Measurements from ENCODE around the gene TRERF1.
"Not testable (repeated sequence)": the region's sequence is repeated elsewhere in the genome, so short reads cannot be mapped to it uniquely, and the experiment has no call there.

The TRERF1 gene

GRCh38 chr6:42216495-42216894, 235.2 kb downstream of the TRERF1 start:
- not testable (repeated sequence) for DNase-seq

- no peak for DNase-seq
These were observed 239.3 kb downstream of the TRERF1 start for GRCh38 chr6:42212442-42212841.

GRCh38 chr6:42211726-42212125, 240.0 kb downstream of the TRERF1 start:
- DNase-seq = no peak

GRCh38 chr6:42210551-42210950, 241.2 kb downstream of the TRERF1 start:
- DNase-seq = no peak

GRCh38 chr6:42207559-42207958, 244.2 kb downstream of the TRERF1 start:
- DNase-seq = not testable (repeated sequence)

- no peak for DNase-seq
These were observed 246.9 kb downstream of the TRERF1 start for GRCh38 chr6:42204768-42205282.

- no peak for DNase-seq
These were observed 248.5 kb downstream of the TRERF1 start for GRCh38 chr6:42203183-42203582.

GRCh38 chr6:42202131-42202915, 249.4 kb downstream of the TRERF1 start:
- DNase-seq = not testable (repeated sequence)

GRCh38 chr6:42201382-42201781, 250.3 kb downstream of the TRERF1 start:
- no peak for DNase-seq

GRCh38 chr6:42200035-42200434, 251.7 kb downstream of the TRERF1 start:
- no peak for DNase-seq

GRCh38 chr6:42199106-42199981, 252.4 kb downstream of the TRERF1 start:
- DNase-seq = no peak

- DNase-seq = no peak
These were observed 254.0 kb downstream of the TRERF1 start for GRCh38 chr6:42197555-42198362.

GRCh38 chr6:42195415-42195814, 256.3 kb downstream of the TRERF1 start:
- DNase-seq = no peak

GRCh38 chr6:42194056-42194455, 257.7 kb downstream of the TRERF1 start:
- no peak for DNase-seq

GRCh38 chr6:42193491-42193894, 258.2 kb downstream of the TRERF1 start:
- no peak for DNase-seq

GRCh38 chr6:42192385-42192784, 259.3 kb downstream of the TRERF1 start:
- DNase-seq = not testable (repeated sequence)

GRCh38 chr6:42190554-42191183, 261.1 kb downstream of the TRERF1 start:
- DNase-seq = no peak

- no peak for DNase-seq
These were observed 263.3 kb downstream of the TRERF1 start for GRCh38 chr6:42188406-42188805.

- no peak for DNase-seq
These were observed 266.1 kb downstream of the TRERF1 start for GRCh38 chr6:42185597-42185996.

- no peak for DNase-seq
These were observed 267.3 kb downstream of the TRERF1 start for GRCh38 chr6:42184475-42184874.

GRCh38 chr6:42182101-42182500, 269.6 kb downstream of the TRERF1 start:
- no peak for DNase-seq

GRCh38 chr6:42179945-42180313, 271.8 kb downstream of the TRERF1 start:
- DNase-seq = no peak

All from cortex of kidney (tissue), 1 donor.